Astrocyte (in vitro differentiated cells and primary cell): ENCODE results near the gene STEAP4. TPM values are rescaled to one million over a fixed set of nuclear protein-coding genes. Genes with fewer than 3 reads are reported as not detected.

Experiments
- DNase-seq: peaks from one replicate; pipeline ENCODE4 v3.0.0-alpha.2; 2010; ENCODE audit warnings: low read depth
- FAIRE-seq: peaks from 2 replicates; lab custom pipeline; 2011; peaks lifted over from hg19 to GRCh38; lab: Jason Lieb, UNC
- H2AFZ ChIP-seq: 2 replicates; pipeline ENCODE4 v1.6.0; 2012; ENCODE audit warnings: low read depth, low read length, inconsistent platforms
- H3K27ac ChIP-seq: 2 replicates; pipeline ENCODE4 v1.5.1; 2011; ENCODE audit warnings: low read depth, low read length, inconsistent platforms
- H3K27me3 ChIP-seq: 2 replicates; pipeline ENCODE4 v1.6.0; 2011; ENCODE audit warnings: low read length, inconsistent platforms; ENCODE audit not compliant: insufficient read depth
- H3K36me3 ChIP-seq: 2 replicates; pipeline ENCODE4 v1.5.1; 2011; ENCODE audit warnings: low read length, inconsistent platforms; ENCODE audit not compliant: insufficient read depth
- H3K4me1 ChIP-seq: 2 replicates; pipeline ENCODE4 v1.5.1; 2011; ENCODE audit warnings: low read length, inconsistent platforms; ENCODE audit not compliant: insufficient read depth
- H3K4me2 ChIP-seq: 2 replicates; pipeline ENCODE4 v1.6.0; 2012; ENCODE audit warnings: low read length, inconsistent platforms
- H3K4me3 ChIP-seq: 2 replicates; pipeline ENCODE4 v1.5.1; 2011; ENCODE audit warnings: low read depth, mild to moderate bottlenecking, low read length, inconsistent platforms; ENCODE audit not compliant: insufficient read depth
- H3K79me2 ChIP-seq: 2 replicates; pipeline ENCODE4 v1.6.0; 2012; ENCODE audit warnings: mild to moderate bottlenecking, low read length, inconsistent platforms; ENCODE audit not compliant: insufficient read depth
- H3K9ac ChIP-seq: 2 replicates; pipeline ENCODE4 v1.6.0; 2012; ENCODE audit warnings: mild to moderate bottlenecking, low read length, inconsistent platforms
- H3K9me3 ChIP-seq: 2 replicates; pipeline ENCODE4 v1.5.1; 2012; ENCODE audit warnings: low read depth, mild to moderate bottlenecking, low read length, inconsistent platforms; ENCODE audit not compliant: insufficient read depth
- H4K20me1 ChIP-seq: 2 replicates; pipeline ENCODE4 v1.6.0; 2012; ENCODE audit warnings: low read length, inconsistent platforms; ENCODE audit not compliant: insufficient read depth
- H3K27ac Mint-ChIP-seq: one replicate; pipeline ENCODE4 v1.8.0; 2021; ENCODE audit warnings: mild to moderate bottlenecking, mixed read lengths; ENCODE audit not compliant: unreplicated experiment
- H3K27me3 Mint-ChIP-seq: one replicate; pipeline ENCODE4 v1.8.0; 2021; ENCODE audit warnings: low read depth, mixed read lengths; ENCODE audit not compliant: unreplicated experiment
- H3K36me3 Mint-ChIP-seq: one replicate; pipeline ENCODE4 v1.8.0; 2021; ENCODE audit warnings: low read depth, mixed read lengths; ENCODE audit not compliant: unreplicated experiment
- H3K4me1 Mint-ChIP-seq: one replicate; pipeline ENCODE4 v1.8.0; 2021; ENCODE audit warnings: low read depth, mixed read lengths; ENCODE audit not compliant: unreplicated experiment
- H3K4me3 Mint-ChIP-seq: one replicate; pipeline ENCODE4 v1.8.0; 2021; ENCODE audit warnings: mild to moderate bottlenecking, moderate library complexity, mixed read lengths; ENCODE audit not compliant: unreplicated experiment
- H3K9me3 Mint-ChIP-seq: one replicate; pipeline ENCODE4 v1.8.0; 2021; ENCODE audit warnings: mild to moderate bottlenecking, mixed read lengths; ENCODE audit not compliant: unreplicated experiment
- EZH2 ChIP-seq: IDR thresholded peaks from 2 replicates; pipeline ENCODE4 v1.6.1; 2012; ENCODE audit warnings: mild to moderate bottlenecking, low read length, inconsistent platforms; ENCODE audit not compliant: insufficient read depth
- total RNA-seq: library from RNA; stranded (reverse); gene quantifications from 2 replicates; pipeline ENCODE4 v1.2.1, GENCODE V29; 2021
- TF ChIP-seq, protein P1 (sequence below): IDR thresholded peaks from 2 replicates; pipeline ENCODE4 v1.5.1; 2011; ENCODE audit warnings: low read depth, mild to moderate bottlenecking, inconsistent platforms, low read length, moderate library complexity; ENCODE audit not compliant: insufficient read depth

STEAP4 gene
- total RNA-seq, 1 donor from 2014 or later: not detected

GRCh38 chr7:88346357-88346756 is 39.7 kb upstream of the STEAP4 start:
- Histone ChIP-seq H3K4me2 (no peak overlapping the region), H3K27me3 (no peaks in the 10 kb centered on the region), H3K36me3 (no peaks in the 10 kb centered on the region), H3K79me2 (no peaks in the 10 kb centered on the region), H3K4me1 (no peaks in the 10 kb centered on the region), H3K4me3 (no peak overlapping the region), H4K20me1 (no peaks in the 10 kb centered on the region), H3K27ac (no peak overlapping the region), H3K9me3 (no peaks in the 10 kb centered on the region), H2AFZ (no peak overlapping the region), H3K9ac (no peak overlapping the region)
- Mint-ChIP-seq H3K36me3 (no peaks in the 10 kb centered on the region), H3K9me3 (no peaks in the 10 kb centered on the region), H3K4me3 (no peak overlapping the region), H3K4me1 (no peaks in the 10 kb centered on the region), H3K27me3 (peaks cover 2% of the 10 kb centered on the region), H3K27ac (no peak overlapping the region)
- FAIRE-seq: no peak
- TF ChIP-seq EZH2: no peak
- no peak for DNase-seq

GRCh38 chr7:88344956-88345832 is 38.5 kb upstream of the STEAP4 start:
- H3K4me2 ChIP-seq: no peak overlapping the region
- no peak overlapping the region for H3K4me3 Mint-ChIP-seq

DNA sequence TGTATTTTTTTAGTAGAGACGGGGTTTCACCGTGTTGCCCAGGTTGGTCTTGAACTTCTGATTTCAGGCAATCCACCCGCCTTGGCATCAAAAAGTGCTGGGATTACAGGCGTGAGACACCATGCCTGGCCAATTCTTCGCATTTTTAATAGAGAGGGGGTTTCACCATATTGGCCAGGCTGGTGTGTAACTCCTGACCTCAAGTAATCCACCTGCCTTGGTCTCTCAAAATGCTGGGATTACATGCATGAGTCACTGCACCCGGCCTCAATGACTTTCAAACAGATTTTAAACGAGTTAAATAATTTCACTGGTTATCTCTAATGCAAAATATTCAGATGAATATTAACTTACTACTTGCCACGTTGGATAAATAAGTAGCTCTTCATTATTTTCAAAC is 37.6 kb upstream of the STEAP4 start:
- H3K9me3 ChIP-seq: no peaks in the 10 kb centered on the region
- no peak overlapping the region for H3K27ac Mint-ChIP-seq
- H3K9me3 Mint-ChIP-seq: no peaks in the 10 kb centered on the region
- FAIRE-seq (no peak), DNase-seq (no peak)
- H2AFZ ChIP-seq: no peak overlapping the region
- H3K27me3 ChIP-seq: no peaks in the 10 kb centered on the region
- no peaks in the 10 kb centered on the region for H3K36me3 Mint-ChIP-seq
- no peaks in the 10 kb centered on the region for H4K20me1 ChIP-seq
- H3K4me3 Mint-ChIP-seq: no peak overlapping the region
- no peaks in the 10 kb centered on the region for H3K79me2 ChIP-seq
- H3K27ac ChIP-seq: no peak overlapping the region
- H3K4me1 Mint-ChIP-seq: no peaks in the 10 kb centered on the region
- no peak for TF ChIP-seq EZH2
- TF ChIP-seq, protein P1, sequence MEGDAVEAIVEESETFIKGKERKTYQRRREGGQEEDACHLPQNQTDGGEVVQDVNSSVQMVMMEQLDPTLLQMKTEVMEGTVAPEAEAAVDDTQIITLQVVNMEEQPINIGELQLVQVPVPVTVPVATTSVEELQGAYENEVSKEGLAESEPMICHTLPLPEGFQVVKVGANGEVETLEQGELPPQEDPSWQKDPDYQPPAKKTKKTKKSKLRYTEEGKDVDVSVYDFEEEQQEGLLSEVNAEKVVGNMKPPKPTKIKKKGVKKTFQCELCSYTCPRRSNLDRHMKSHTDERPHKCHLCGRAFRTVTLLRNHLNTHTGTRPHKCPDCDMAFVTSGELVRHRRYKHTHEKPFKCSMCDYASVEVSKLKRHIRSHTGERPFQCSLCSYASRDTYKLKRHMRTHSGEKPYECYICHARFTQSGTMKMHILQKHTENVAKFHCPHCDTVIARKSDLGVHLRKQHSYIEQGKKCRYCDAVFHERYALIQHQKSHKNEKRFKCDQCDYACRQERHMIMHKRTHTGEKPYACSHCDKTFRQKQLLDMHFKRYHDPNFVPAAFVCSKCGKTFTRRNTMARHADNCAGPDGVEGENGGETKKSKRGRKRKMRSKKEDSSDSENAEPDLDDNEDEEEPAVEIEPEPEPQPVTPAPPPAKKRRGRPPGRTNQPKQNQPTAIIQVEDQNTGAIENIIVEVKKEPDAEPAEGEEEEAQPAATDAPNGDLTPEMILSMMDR: no peak
- no peaks in the 10 kb centered on the region for H3K4me1 ChIP-seq
- no peak overlapping the region for H3K4me3 ChIP-seq
- H3K4me2 ChIP-seq: no peak overlapping the region
- H3K36me3 ChIP-seq: no peaks in the 10 kb centered on the region
- no peak overlapping the region for H3K9ac ChIP-seq
- H3K27me3 Mint-ChIP-seq: peaks cover 2% of the 10 kb centered on the region

More at GRCh38 chr7:88344956-88345832, 38.5 kb upstream of the STEAP4 start:
- TF ChIP-seq, protein P1: peak; percentile 37
- no peak for TF ChIP-seq EZH2
- H4K20me1 ChIP-seq: no peaks in the 10 kb centered on the region
- Mint-ChIP-seq H3K9me3 (no peaks in the 10 kb centered on the region), H3K36me3 (no peaks in the 10 kb centered on the region), H3K4me1 (no peaks in the 10 kb centered on the region), H3K27me3 (peaks cover 2% of the 10 kb centered on the region), H3K27ac (no peak overlapping the region)
- no peaks in the 10 kb centered on the region for H3K9me3 ChIP-seq
- DNase-seq: no peak
- no peak overlapping the region for H3K9ac ChIP-seq
- H3K4me1 ChIP-seq: no peaks in the 10 kb centered on the region
- H3K27ac ChIP-seq: no peak overlapping the region
- H3K36me3 ChIP-seq: no peaks in the 10 kb centered on the region
- no peak overlapping the region for H2AFZ ChIP-seq
- H3K4me3 ChIP-seq: no peak overlapping the region
- no peaks in the 10 kb centered on the region for H3K79me2 ChIP-seq
- no peaks in the 10 kb centered on the region for H3K27me3 ChIP-seq
- no peak for FAIRE-seq
